Measurements from ENCODE around the gene RAB37. TPM values are rescaled to one million over a fixed set of nuclear protein-coding genes. Genes with fewer than 3 reads are reported as not detected.

Gene RAB37
- total and polyA plus RNA-seq, 9 of the 15 experiments (the other 6 are each of a cell fraction or from before 2014, with no cell fraction given): 0.03 to 0.27 (median 0.11) TPM; not detected in 4

DNA sequence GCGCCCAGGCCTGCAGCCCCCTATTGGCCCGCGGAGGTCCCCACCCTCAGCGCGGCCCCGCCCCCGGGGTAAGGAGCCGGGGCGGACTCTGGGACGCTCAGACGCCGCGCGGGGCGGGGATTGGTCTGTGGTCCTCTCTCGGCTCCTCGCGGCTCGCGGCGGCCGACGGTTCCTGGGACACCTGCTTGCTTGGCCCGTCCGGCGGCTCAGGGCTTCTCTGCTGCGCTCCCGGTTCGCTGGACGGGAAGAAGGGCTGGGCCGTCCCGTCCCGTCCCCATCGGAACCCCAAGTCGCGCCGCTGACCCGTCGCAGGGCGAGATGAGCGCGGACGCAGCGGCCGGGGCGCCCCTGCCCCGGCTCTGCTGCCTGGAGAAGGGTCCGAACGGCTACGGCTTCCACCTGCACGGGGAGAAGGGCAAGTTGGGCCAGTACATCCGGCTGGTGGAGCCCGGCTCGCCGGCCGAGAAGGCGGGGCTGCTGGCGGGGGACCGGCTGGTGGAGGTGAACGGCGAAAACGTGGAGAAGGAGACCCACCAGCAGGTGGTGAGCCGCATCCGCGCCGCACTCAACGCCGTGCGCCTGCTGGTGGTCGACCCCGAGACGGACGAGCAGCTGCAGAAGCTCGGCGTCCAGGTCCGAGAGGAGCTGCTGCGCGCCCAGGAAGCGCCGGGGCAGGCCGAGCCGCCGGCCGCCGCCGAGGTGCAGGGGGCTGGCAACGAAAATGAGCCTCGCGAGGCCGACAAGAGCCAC is 11.6 kb downstream of the RAB37 start, which contains the start of gene NHERF1 (continued):
- TF ChIP-seq, protein P1, sequence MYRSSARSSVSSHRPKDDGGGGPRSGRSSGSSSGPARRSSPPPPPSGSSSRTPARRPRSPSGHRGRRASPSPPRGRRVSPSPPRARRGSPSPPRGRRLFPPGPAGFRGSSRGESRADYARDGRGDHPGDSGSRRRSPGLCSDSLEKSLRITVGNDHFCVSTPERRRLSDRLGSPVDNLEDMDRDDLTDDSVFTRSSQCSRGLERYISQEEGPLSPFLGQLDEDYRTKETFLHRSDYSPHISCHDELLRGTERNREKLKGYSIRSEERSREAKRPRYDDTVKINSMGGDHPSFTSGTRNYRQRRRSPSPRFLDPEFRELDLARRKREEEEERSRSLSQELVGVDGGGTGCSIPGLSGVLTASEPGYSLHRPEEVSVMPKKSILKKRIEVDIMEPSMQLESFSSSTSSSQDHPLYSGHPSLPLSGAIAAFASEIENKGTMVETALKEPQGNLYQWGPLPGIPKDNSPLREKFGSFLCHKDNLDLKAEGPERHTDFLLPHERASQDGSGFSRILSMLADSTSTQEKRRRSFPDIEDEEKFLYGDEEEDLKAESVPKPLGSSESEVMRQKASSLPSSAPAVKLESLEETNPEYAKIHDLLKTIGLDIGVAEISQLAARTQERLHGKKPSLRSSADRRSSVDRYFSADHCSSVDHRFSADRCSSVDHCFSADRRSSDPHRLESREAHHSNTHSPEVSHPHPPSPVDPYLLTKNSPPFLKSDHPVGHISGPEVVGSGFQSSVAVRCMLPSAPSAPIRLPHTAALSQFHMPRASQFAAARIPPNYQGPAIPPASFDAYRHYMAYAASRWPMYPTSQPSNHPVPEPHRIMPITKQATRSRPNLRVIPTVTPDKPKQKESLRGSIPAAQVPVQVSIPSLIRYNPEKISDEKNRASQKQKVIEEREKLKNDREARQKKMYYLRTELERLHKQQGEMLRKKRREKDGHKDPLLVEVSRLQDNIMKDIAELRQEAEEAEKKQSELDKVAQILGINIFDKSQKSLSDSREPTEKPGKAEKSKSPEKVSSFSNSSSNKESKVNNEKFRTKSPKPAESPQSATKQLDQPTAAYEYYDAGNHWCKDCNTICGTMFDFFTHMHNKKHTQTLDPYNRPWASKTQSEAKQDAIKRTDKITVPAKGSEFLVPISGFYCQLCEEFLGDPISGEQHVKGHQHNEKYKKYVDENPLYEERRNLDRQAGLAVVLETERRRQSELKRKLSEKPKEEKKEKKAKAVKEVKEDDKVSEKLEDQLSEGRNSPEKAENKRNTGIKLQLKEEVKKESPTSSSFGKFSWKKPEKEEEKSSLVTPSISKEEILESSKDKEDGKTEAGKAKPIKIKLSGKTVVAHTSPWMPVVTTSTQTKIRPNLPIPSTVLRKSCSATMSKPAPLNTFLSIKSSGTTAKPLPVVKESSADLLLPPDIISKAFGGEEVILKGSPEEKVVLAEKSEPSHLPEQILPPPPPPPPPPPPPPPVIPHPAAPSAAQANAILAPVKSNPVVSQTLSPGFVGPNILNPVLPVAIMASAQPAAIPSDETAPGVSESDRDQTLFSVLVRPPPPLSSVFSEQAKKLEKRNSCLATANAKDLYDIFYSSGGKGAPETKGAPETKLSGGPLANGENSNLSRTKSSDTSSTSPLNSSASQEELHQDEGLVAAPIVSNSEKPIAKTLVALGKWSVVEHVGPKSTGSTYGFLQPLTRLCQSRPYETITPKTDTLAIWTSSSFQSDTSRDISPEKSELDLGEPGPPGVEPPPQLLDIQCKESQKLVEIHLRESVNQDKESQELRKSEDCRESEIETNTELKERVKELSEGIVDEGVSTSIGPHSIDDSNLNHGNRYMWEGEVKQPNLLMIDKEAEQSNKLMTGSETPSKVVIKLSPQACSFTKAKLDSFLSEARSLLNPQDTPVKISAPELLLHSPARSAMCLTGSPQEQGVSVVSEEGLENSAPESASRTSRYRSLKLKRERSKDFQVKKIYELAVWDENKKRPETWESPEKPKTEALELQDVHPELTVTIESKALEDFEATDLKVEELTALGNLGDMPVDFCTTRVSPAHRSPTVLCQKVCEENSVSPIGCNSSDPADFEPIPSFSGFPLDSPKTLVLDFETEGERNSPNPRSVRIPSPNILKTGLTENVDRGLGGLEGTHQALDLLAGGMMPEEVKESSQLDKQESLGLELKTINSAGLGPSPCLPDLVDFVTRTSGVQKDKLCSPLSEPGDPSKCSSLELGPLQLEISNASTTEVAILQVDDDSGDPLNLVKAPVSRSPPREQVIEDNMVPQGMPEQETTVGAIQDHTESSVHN (IDR thresholded peaks at IDR 0.05; ENCODE audit: borderline replicate concordance in 1 of 2, low read depth in 1 of 2): no peak
- TF ChIP-seq ARHGAP35 (IDR thresholded peaks at IDR 0.05; ENCODE audit: partially characterized antibody) (no peak), NCOA6 (IDR thresholded peaks at IDR 0.05) (peak; percentile 67), CBX3 (IDR thresholded peaks at IDR 0.05; ENCODE audit: borderline replicate concordance in 1 of 2, low read length in 2 of 2) (no peak), ZNF408 (CRISPR knock-in tag; IDR thresholded peaks at IDR 0.05; ENCODE audit: low read depth) (no peak), PHB (CRISPR knock-in tag; IDR thresholded peaks at IDR 0.05) (no peak), SLC30A9 (CRISPR knock-in tag; IDR thresholded peaks at IDR 0.05) (no peak), ZNF134 (CRISPR knock-in tag; conservative IDR thresholded peaks at IDR 0.05) (no peak), EP400 (IDR thresholded peaks at IDR 0.05) (no peak; the same call in 1 of the 2 replicates)
- TF ChIP-seq, protein P2, sequence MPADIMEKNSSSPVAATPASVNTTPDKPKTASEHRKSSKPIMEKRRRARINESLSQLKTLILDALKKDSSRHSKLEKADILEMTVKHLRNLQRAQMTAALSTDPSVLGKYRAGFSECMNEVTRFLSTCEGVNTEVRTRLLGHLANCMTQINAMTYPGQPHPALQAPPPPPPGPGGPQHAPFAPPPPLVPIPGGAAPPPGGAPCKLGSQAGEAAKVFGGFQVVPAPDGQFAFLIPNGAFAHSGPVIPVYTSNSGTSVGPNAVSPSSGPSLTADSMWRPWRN (IDR thresholded peaks at IDR 0.05; ENCODE audit: low read depth): no peak
- TF ChIP-seq, protein P3, sequence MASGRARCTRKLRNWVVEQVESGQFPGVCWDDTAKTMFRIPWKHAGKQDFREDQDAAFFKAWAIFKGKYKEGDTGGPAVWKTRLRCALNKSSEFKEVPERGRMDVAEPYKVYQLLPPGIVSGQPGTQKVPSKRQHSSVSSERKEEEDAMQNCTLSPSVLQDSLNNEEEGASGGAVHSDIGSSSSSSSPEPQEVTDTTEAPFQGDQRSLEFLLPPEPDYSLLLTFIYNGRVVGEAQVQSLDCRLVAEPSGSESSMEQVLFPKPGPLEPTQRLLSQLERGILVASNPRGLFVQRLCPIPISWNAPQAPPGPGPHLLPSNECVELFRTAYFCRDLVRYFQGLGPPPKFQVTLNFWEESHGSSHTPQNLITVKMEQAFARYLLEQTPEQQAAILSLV (tag; IDR thresholded peaks at IDR 0.05): no peak

All from K562 (cell line).